Measurements from ENCODE around the gene MYO7A. TPM values are rescaled to one million over a fixed set of nuclear protein-coding genes. Genes with fewer than 3 reads are reported as not detected.

The MYO7A gene
- total and polyA plus RNA-seq, 8 donors = 1.4 to 29.2 (median 3.3) TPM

- intact Hi-C loops (cut with DNase I; ENCODE audit: low total_unique reads) = no loop called here
- Histone ChIP-seq H3K27ac (no peak overlapping the region), H3K9me3 (no peaks in the 10 kb centered on the region), H3K4me3 (no peak overlapping the region), H3K4me1 (peaks cover 0 to 5% (median 3%) of the 10 kb centered on the region in 4 donors), H3K27me3 (no peaks in the 10 kb centered on the region), H3K36me3 (no peaks in the 10 kb centered on the region)
- DNase-seq = no peak
- WGBS, 5 donors = 68 to 89% (median 81%) methylated on average over 4 of the region's 4 CpGs
- no peak for TF ChIP-seq POLR2AphosphoS5 (IDR thresholded peaks at IDR 0.05)
- no peak for TF ChIP-seq EP300 (IDR thresholded peaks at IDR 0.05)
- TF ChIP-seq CTCF (IDR thresholded peaks at IDR 0.05) = no peak
- TF ChIP-seq POLR2A (IDR thresholded peaks at IDR 0.05) = no peak
Observed at GRCh38 chr11:77159219-77159936, 31.3 kb downstream of the MYO7A start.

- no peak for DNase-seq
- H3K4me3 ChIP-seq = no peak overlapping the region
- H3K36me3 ChIP-seq = no peaks in the 10 kb centered on the region
- no peaks in the 10 kb centered on the region for H3K27me3 ChIP-seq
- WGBS, 5 donors = 94 to 96% (median 94%) methylated on average over 20 of the region's 20 CpGs
- H3K27ac ChIP-seq = no peak overlapping the region
- H3K9me3 ChIP-seq = no peaks in the 10 kb centered on the region
- intact Hi-C loops (cut with DNase I; ENCODE audit: low total_unique reads) = no loop called here
- no peaks in the 10 kb centered on the region for H3K4me1 ChIP-seq
- no peak for TF ChIP-seq POLR2AphosphoS5 (IDR thresholded peaks at IDR 0.05)
- TF ChIP-seq POLR2A (IDR thresholded peaks at IDR 0.05) = no peak
- TF ChIP-seq EP300 (IDR thresholded peaks at IDR 0.05) = no peak
- no peak for TF ChIP-seq CTCF (IDR thresholded peaks at IDR 0.05)
Observed at GRCh38 chr11:77159937-77160495, 32.0 kb downstream of the MYO7A start.

GRCh38 chr11:77163271-77163670 is 35.2 kb downstream of the MYO7A start:
- 80 to 95% (median 87%) methylated on average over 6 of the region's 6 CpGs for WGBS, 5 donors
- no peak for DNase-seq
- Histone ChIP-seq H3K4me1 (no peaks in the 10 kb centered on the region), H3K27ac (no peak overlapping the region), H3K9me3 (no peaks in the 10 kb centered on the region), H3K4me3 (no peak overlapping the region), H3K27me3 (no peaks in the 10 kb centered on the region), H3K36me3 (no peaks in the 10 kb centered on the region)
- TF ChIP-seq CTCF (IDR thresholded peaks at IDR 0.05) (no peak), EP300 (IDR thresholded peaks at IDR 0.05) (no peak), POLR2AphosphoS5 (IDR thresholded peaks at IDR 0.05) (no peak), POLR2A (IDR thresholded peaks at IDR 0.05) (no peak)
- intact Hi-C loops (cut with DNase I; ENCODE audit: low total_unique reads) = no loop called here

- 73 to 98% (median 89%) methylated on average over 5 of the region's 5 CpGs for WGBS, 5 donors
- intact Hi-C loops (cut with DNase I; ENCODE audit: low total_unique reads) = no loop called here
Observed at GRCh38 chr11:77165066-77165465, 37.0 kb downstream of the MYO7A start.

More at GRCh38 chr11:77165066-77165465, 37.0 kb downstream of the MYO7A start:
- Histone ChIP-seq H3K27me3 (no peaks in the 10 kb centered on the region), H3K4me1 (no peaks in the 10 kb centered on the region), H3K9me3 (no peaks in the 10 kb centered on the region), H3K4me3 (no peak overlapping the region), H3K27ac (no peak overlapping the region), H3K36me3 (no peaks in the 10 kb centered on the region)
- DNase-seq = no peak
- TF ChIP-seq CTCF (IDR thresholded peaks at IDR 0.05) (no peak), POLR2A (IDR thresholded peaks at IDR 0.05) (no peak), EP300 (IDR thresholded peaks at IDR 0.05) (no peak), POLR2AphosphoS5 (IDR thresholded peaks at IDR 0.05) (no peak)
